GM18498 (cell line): ENCODE measurements around the gene PPP1R2.

ENCODE experiments used
- ATAC-seq: cut with Tn5 transposase; IDR thresholded peaks from one replicate; pipeline ENCODE4 v1.9.1; 2021; ENCODE audit warnings: mild to moderate bottlenecking, moderate library complexity; ENCODE audit not compliant: unreplicated experiment

The PPP1R2 gene

DNA sequence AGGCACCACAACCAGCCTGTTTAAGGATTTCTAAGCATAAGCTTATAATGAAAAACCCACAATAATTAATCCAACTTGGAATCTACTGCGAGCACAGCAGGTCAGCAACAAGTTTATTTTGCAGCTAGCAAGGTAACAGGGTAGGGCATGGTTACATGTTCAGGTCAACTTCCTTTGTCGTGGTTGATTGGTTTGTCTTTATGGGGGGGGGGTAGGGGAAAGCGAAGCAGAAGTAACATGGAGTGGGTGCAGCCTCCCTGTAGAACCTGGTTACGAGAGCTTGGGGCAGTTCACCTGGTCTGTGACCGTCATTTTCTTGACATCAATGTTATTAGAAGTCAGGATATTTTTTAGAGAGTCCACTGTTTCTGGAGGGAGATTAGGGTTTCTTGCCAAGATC, 25.5 kb upstream of the PPP1R2 start:
- no peak for ATAC-seq

DNA sequence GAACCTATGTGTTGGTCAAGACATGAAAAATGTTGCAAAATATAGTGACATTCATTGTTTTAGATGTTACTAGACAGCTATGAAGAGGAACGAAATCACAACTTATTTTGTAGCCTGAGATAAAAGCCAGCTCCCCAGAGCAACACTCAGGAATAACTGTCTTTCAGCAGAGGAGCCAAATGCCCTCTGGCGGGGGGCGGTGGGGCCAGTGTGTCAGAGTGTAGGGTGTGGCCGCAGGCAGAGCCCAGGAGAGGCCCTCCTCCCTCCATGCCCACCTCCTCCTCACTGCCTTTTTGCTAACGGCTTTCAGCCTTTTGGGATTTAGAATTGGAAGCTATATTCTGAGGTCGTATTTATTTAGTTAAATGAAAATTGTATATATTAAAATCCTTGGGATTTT, 23.7 kb upstream of the PPP1R2 start:
- no peak for ATAC-seq

DNA sequence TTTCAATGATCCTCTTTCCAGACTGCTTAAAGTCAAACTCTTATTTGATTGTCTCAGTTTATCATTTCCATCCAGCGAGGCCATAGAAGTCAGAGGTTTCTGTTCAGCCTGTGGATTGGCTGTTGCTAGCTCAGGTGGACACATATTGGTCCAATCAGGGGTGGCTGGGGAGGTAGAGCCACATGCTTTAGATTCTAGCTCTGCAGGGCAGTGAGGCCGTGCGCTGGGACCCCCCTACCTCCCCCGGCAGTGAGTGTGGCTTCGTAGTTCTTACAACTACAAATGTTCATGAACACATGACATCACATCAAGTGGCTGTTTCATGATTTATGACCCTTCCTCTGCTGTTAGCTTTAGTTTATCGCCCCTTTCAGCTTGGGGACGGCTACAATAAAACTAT, 22.6 kb upstream of the PPP1R2 start:
- no peak for ATAC-seq

DNA sequence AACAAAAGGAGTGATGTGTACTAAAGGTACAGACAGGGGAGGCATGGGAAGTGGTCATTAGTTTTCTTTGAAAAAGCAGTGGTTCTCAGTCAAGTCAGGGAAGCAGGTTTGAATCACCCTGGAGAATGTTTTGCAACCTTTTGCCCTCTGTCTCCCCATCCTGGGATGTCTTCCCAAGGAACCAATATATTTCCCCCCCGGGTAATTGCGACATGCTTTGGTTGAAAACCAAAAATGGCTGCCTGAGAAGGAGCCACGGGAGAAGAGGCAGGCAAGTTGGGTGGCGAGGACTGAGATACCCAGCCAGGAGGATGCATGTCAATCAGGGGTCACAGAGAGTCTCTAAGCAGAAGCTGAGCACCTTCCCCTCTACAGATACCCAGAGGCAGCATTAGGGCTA, 20.2 kb upstream of the PPP1R2 start:
- ATAC-seq, result no peak

DNA sequence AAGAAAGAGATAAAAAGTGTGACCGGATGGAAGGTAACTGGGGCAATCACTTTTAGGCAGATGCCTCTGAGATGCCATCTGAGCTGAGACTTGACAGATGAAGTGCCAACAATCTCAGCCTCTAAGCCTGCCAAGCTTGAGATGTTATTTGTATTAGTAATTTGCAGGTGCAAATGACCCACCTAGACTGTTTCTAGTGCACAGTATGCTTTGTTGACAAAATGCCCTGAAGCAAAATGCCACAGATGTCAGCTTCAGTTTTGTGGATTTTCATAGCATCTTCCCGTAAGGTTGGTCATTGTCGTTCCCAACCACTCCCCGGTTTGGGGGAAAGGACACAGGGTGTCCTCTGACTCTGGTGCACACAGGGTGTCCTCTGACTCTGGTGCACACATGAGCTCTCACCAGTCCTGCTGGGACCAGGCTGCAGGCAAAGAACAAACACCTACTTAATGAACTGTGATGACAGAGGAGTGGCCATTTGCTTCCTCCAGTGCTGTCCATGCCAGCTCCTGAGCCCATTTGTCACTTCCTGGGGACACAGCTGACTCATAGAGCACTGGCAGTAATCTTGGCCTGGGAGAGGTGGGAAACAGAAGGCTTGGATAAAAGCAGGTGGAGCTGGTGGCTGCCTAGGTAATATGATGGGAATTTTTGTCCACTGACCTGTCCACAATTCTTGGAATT, 16.7 kb upstream of the PPP1R2 start:
- ATAC-seq, result no peak

DNA sequence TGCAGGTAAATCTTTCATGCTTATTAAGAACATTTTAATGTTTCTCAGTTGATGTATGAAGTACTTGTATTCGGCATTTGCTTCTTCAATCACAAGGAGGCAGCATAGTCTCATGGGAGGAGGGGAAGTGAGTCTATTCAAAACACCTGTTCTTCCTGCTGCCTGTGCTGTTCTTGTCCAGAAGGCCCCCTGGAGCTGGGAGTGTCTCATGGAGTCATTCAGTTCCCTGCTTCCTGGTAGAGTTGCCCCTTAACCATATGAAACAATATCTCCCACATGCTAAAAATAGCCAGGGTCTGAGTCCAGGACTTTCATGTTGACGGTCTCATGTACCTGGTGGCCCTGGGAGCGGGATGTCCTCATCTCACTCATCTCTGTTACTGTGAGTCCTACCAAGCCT, 15.5 kb upstream of the PPP1R2 start:
- ATAC-seq, result no peak

DNA sequence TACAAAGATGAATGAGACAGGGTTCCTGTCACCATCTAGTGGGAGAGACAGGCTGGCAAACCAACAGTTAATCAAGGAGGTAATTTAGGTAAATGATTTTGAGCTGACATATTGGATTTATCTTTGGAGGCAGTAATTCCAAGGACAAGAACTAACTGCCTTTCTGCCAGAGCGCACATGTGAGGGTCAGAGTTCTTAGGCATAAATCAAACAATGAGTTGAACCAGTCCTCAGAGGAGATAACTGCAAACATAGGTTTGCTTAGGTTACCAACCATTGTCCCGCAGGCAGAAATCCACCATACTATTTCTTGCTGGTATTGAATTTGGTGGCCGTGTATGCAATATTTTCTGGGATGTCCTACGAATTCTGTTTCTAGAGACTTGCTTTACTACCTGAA, 14.2 kb upstream of the PPP1R2 start:
- no peak for ATAC-seq

DNA sequence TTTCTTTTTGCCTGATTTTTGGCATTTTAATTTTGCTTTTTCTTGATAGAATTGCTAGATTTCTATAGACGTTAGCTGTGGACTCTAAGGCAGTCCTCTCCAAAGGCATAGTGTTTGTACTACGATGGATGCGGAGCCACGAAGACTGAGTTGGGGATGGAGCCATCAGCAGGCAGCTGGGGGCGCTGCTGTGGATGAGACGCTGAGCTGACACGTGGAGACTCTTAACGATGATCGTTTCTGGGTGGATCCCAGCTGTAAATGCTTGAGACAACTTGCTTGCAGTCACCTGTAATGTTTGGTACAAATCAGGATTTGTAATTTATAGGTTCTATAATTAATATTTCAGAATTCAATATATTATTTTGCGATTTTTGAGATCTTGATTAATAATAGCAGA, 13.3 kb upstream of the PPP1R2 start:
- ATAC-seq, result no peak

DNA sequence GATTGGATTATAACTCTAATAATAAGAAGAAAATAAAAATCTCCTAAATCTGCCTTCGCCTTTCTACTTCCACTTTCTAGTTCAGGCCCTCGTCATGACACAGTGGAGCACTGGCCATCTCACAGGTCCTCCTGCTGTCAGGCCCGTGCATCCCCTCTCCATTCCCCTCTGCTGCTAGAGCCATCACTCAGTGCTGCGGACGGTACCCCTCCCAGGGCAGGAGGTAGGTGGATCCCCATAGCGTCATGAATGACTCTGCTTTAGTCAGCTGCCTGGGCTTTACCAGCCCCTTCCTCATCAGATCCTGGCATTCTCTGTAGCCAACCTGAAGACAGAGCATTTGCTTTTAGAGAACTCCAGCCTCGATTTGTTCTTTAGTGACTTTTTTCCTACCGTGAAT, 12.0 kb upstream of the PPP1R2 start:
- no peak for ATAC-seq

DNA sequence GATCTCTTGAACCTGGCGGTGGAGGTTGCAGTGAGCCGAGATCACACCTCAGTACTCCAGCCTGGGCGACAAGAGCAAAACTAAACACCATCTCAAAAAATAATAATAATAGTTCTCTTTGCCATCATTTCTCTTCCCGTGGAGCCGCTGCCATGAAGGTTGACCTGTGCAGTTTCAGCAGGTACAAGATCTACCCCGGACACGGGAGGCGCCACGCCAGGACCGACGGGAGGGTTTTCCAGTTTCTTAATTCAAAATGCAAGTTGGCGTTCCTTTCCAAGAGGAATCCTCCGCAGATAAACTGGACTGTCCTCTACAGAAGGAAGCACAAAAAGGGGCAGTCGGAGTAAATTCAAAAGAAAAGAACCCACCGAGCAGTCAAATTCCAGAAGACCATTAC, 11.3 kb upstream of the PPP1R2 start:
- no peak for ATAC-seq

DNA sequence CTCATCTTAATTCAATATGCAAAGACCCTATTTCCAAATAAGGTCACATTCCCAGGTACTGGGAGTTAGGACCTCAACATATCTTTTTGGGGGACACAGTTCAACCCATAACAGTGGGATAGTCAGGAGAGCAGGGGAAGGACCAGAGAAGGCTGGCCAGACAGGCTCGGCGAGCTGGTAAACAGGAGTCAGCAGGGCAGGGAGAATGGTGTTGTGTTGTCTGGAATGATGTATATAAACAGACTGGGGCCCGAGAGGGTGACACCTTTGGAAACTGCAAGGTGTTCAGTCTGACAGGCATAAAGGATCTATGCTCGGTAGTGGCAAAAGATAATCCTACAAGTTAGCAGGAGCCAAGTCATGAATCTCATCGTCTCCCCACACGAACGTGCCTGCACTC, 10.1 kb upstream of the PPP1R2 start:
- no peak for ATAC-seq

DNA sequence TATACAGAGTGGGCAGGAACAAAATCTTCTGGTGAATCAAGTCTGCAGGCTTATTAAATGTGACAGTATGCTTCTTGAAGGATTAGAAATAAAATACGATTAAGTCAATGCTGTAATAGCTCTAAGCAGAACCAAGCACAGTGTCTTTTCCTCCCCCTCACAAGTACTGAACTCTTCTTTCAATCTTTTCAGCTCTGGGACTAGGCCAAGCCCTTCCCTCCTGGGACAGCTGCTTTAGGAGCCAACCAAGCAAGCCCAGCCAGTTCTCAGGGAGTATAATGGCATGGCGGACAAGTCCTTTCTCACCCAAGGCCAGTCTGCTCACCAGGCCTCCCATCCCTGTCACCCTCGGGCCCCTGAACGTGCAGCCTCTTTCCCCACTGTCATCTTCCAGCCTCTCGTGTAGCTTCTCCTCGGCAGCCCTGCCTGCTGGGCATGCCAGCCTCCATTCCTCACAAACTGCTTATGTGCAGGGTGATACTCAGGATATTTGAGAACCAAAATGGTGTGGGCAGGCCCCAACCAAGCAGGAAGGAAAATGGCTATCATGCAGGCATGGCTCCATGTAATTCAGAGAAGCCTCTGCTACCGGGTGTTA, 8.4 kb upstream of the PPP1R2 start:
- no peak for ATAC-seq

DNA sequence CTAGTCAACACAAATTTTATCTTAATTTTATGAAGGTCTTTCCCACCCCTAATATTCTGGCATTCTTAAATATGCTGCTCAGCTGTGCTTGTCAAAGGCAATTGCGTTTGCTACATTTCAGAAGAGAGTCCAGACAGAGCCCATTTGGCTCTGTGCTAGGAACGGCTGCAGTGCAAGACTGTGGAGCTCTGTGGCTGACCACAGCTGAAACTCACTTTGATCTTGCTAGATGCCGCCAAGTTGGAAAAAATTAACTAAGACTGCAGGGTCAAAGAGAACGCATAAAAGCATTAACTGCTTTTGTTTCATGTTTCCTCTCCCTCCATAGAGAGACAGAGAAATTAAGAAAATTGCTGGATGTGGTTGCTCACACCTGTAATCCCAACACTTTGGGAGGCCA, 7.6 kb upstream of the PPP1R2 start:
- ATAC-seq, result peak; percentile 42

DNA sequence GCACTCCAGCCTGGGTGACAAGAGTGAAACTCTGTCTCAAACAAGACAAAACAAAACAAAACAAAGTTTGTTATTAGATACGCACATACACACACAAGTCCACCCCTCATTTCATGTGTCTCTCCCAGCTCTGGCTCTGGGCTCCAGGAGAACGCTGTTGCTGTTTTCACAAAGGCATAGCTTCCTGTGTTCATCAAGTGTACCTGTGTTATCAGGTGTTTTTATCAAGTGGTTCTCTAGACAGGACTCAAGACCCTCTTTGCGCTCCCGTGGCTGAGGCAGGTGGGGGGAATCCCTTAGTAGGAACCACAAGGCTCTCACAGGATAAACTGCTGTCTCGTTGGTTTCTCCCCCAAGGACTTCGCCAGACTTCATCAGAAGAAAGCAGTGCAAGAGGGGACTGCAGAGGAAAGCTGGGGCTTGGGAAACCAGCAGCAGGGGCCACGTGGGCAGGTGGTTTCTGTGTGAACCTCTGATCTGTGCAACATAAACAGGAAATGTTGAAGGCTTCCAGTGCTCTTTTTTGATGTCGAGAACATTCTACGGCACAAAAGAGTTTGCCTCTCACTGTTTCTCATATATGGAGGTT, 6.9 kb upstream of the PPP1R2 start:
- peak; percentile 86 for ATAC-seq

DNA sequence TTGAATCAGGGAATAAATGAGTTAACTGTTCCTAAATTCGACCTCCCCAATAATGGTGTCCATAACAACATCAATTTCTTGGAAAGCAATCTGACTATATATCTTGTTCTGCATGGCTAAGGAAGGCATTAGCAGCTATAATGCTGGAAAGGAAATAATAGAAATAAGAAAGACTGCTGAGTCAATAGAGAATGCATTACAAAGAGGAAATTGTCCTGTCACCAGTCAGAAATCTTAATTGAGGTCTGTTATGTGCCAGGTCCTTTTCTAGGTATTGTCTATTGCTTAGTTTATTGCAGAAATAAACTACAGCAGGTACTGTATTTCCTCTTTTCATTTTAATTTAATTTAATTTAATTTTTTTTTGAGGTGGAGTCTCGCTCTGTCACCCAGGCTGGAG, 5.9 kb upstream of the PPP1R2 start:
- no peak for ATAC-seq

DNA sequence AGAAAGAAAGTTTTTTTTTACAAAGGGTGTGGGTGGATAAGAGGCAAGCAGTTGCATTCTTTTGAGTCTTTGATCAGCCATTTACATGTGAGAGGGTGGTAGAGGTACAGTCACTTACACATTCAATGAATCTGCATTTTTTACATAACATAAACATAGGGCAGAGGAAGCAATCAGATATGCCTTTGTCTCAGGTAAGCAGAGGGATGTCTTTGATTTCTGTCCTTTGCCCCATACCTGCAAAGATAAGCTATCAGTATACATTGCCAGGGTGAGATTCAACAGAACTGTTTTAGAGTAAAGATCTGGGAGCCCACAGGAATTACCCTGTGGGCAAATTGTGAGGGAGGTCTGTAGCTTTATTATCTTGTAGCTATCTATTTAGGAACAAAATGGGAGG, 5.4 kb upstream of the PPP1R2 start:
- no peak for ATAC-seq

DNA sequence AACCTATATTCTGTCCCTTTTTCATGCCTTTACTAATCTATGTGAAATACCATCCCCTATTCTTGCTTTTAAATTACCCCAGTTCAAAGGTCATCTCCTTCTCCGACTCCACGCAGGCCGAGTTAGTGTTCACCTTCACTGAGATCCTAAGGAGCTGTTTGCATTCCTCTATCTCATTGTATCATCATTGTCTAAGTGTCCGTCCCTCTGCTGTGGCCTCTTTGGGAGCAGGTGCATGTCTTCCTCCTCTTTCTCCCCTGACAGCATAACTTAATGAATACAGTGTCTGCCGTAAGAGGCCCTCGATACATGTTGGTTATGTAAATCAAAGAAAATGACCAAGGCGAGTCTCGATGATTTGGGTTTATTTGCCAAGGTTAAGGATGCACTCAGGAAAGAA, 4.9 kb upstream of the PPP1R2 start:
- no peak for ATAC-seq

DNA sequence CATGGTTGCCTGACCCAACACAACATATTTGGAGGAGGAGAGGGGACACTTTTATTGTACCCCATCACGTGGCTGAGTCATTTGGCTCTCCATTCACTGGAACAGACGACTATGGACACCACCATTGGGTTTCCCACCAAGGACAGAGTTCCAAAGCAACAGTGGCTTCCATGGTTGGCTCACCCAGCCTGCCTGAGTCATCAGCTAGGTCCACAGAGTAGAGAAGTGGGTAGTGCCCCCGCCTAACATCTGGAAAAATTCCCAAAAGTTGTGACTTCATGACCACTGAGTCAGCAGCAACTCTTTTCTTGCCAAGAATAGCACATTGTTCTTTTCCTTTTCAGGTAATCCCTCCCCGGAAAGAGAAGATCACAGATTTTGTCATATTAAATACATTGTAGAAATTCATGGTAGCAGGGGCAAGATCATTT, 3.0 kb upstream of the PPP1R2 start:
- ATAC-seq, result no peak

DNA sequence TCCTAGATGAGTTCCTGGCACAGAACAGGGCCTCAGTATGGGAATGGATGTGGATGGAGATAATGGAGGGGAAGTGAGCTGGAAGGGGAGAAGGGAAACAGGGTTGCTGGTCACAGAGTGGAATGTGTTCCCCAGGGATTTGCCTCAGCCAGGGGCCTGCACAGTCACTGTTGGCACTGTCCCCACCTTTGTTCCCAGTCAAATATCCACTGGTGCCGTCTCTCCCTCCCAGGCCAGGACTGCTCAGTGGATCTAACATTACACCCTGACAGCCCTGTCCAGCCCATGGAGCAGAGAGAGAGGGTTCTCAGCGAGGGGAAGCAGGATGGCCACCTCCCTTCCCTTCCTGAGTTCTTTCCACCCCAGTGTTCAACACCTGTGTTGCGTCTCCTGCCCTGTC, 1.5 kb upstream of the PPP1R2 start:
- ATAC-seq, result no peak

DNA sequence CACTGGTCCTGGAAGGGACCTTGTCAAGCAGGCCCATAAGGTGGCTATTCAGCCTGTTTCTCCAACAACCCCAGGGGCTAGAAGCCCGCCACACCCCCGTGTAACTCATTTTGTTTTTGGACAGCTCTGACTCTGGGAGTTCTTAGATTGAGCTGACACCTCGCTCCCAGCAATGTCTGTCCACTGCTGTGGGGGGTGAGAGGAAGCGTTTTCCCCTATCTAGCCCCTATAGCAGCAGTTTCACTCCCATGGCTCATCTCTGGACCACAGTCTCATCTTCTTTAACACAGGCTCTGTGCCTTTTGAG, 1.1 kb upstream of the PPP1R2 start:
- ATAC-seq, result no peak

DNA sequence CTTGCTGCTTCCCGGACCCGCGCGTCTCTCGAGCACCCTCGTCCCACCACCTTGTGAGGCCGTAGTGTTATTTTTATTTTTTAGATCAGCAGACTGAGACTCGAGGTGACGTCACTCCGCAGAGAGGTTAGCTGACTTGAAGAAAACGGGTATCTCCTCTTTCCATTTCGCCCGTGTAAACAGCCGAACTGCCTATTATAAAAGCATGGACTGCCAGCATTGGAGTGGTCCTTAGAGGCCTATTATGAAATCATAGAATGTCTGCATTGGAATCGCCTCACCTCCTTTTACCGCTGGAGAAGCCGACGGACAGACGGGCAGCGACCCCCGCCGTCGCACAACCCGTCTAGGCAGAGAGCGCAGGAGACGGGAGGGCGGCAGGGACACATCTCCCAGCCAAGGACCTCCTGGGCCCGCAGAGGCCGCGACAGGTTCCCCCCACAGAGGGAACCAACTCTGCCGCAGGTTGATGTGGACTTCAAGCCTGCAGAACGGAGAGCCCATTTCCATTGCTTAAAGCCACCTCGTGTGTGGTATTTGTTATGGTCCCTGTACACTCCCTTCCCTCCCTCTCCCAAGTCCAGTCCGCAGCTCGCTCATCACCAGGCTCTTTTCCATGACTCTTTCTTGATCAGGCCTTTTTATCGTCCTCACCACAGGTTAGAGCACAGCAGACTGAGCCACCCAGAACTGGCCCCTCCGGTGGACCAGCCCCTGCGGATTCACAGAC, 540 bp upstream of the PPP1R2 start:
- no peak for ATAC-seq

DNA sequence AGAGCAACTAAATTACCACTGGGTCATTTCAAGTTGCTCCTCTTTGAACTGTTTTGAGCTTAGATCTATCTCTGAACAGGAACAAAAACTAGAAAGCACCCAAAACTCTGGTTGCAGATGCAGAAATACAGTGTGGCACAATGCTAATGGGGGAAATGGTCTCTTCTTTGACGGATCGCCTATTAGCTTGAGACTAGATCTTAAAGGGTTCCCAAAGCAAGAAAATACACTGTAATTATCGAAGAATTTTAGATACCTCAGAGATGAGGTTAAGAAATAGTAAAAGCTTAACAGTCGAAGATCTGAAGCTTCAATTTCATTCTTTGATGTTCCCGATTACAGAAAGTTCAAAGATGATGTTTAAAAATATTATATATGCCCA, 818 bp downstream of the PPP1R2 start:
- no peak for ATAC-seq
